Loucy (cell line): Measurements from ENCODE around the gene MEF2B.

Experiments used
- H2AFZ ChIP-seq: fragments of 200-600 bp; sonication (generic); 2 replicates; pipeline ENCODE4 v1.6.0; 2016; ENCODE audit warnings: antibody characterized with exemption, mild to moderate bottlenecking, low read length, moderate library complexity
- H3F3A ChIP-seq: fragments of 200-600 bp; 2 replicates; pipeline ENCODE4 v1.6.0; 2016; ENCODE audit warnings: antibody characterized with exemption, low read depth, mild to moderate bottlenecking
- H3K27me3 ChIP-seq: fragments of 200-600 bp; sonication (generic); 2 replicates; pipeline ENCODE4 v1.6.1; 2014; ENCODE audit warnings: low read length, mild to moderate bottlenecking; ENCODE audit not compliant: insufficient read depth, poor library complexity, severe bottlenecking
- H3K36me3 ChIP-seq: fragments of 200-600 bp; sonication (generic); 2 replicates; pipeline ENCODE4 v1.6.1; 2016; ENCODE audit warnings: low read length; ENCODE audit not compliant: insufficient read depth
- H3K4me1 ChIP-seq: fragments of 200-600 bp; sonication (generic); 2 replicates; pipeline ENCODE4 v1.5.1; 2014; ENCODE audit warnings: low read length, mild to moderate bottlenecking; ENCODE audit not compliant: insufficient read depth, poor library complexity, severe bottlenecking
- H3K4me2 ChIP-seq: fragments of 200-600 bp; sonication (generic); 2 replicates; pipeline ENCODE4 v1.6.0; 2014; ENCODE audit warnings: antibody characterized with exemption, low read length, low read depth, mild to moderate bottlenecking; ENCODE audit not compliant: poor library complexity, severe bottlenecking
- H3K4me3 ChIP-seq: fragments of 200-600 bp; sonication (generic); 2 replicates; pipeline ENCODE4 v1.5.1; 2014; ENCODE audit warnings: low read length, mild to moderate bottlenecking, mixed read lengths; ENCODE audit not compliant: poor library complexity, severe bottlenecking
- H3K79me2 ChIP-seq: fragments of 200-600 bp; sonication (generic); 2 replicates; pipeline ENCODE4 v1.6.1; 2014; ENCODE audit warnings: low read length; ENCODE audit not compliant: insufficient read depth
- H3K9ac ChIP-seq: fragments of 200-600 bp; sonication (generic); 2 replicates; pipeline ENCODE4 v1.6.0; 2014; ENCODE audit warnings: mild to moderate bottlenecking, low read depth, low read length, moderate library complexity; ENCODE audit not compliant: poor library complexity, severe bottlenecking
- H3K9me2 ChIP-seq: fragments of 200-600 bp; sonication (generic); replicated peaks from 2 replicates; pipeline ENCODE4 v1.6.1; 2016; ENCODE audit warnings: low read depth, low read length, mixed read lengths
- H3K9me3 ChIP-seq: fragments of 200-600 bp; sonication (generic); 2 replicates; pipeline ENCODE4 v1.6.1; 2014; ENCODE audit warnings: mild to moderate bottlenecking, antibody characterized with exemption, low read length, low read depth; ENCODE audit not compliant: insufficient read depth
- H4K20me1 ChIP-seq: fragments of 200-600 bp; sonication (generic); 2 replicates; pipeline ENCODE4 v1.6.0; 2014; ENCODE audit warnings: antibody characterized with exemption, low read length, mild to moderate bottlenecking; ENCODE audit not compliant: insufficient read depth, poor library complexity, severe bottlenecking
- CTCF ChIP-seq: fragments of 200-600 bp; sonication (generic); conservative IDR thresholded peaks from 2 replicates; pipeline ENCODE4 v1.5.1; 2014; ENCODE audit warnings: mild to moderate bottlenecking, antibody characterized with exemption, low read length
- EZH2phosphoT487 ChIP-seq: fragments of 200-600 bp; IDR thresholded peaks from 2 replicates; pipeline ENCODE4 v1.6.1; 2018; ENCODE audit warnings: antibody characterized with exemption, mild to moderate bottlenecking, moderate library complexity, borderline replicate concordance

Gene MEF2B

GRCh38 chr19:19201697-19202630 is 31.9 kb upstream of the MEF2B start:
- Histone ChIP-seq H3F3A (no peaks in the 10 kb centered on the region), H3K9ac (peak overlapping the region; percentile 84), H3K4me2 (peak overlapping the region; percentile 92), H3K36me3 (peaks cover 13% of the 10 kb centered on the region; the same call in 1 of the 2 replicates), H3K4me1 (peaks cover 6% of the 10 kb centered on the region), H3K9me3 (no peaks in the 10 kb centered on the region), H4K20me1 (no peaks in the 10 kb centered on the region), H3K79me2 (peaks cover 22% of the 10 kb centered on the region), H2AFZ (no peak overlapping the region), H3K9me2 (no peaks in the 10 kb centered on the region), H3K4me3 (peak overlapping the region; percentile 83), H3K27me3 (no peaks in the 10 kb centered on the region)
- TF ChIP-seq EZH2phosphoT487: no peak
- TF ChIP-seq CTCF: no peak

- Histone ChIP-seq H3K79me2 (peaks cover 61% of the 10 kb centered on the region), H3K9me2 (no peaks in the 10 kb centered on the region), H3K4me2 (peak overlapping the region; percentile 61), H3K4me3 (peak overlapping the region; percentile 97), H3K36me3 (peaks cover 7% of the 10 kb centered on the region; the same call in 1 of the 2 replicates), H3K9me3 (no peaks in the 10 kb centered on the region), H3K9ac (peak overlapping the region; percentile 77), H3K27me3 (no peaks in the 10 kb centered on the region), H3F3A (no peaks in the 10 kb centered on the region), H4K20me1 (peaks cover 7% of the 10 kb centered on the region), H2AFZ (no peak overlapping the region), H3K4me1 (peaks cover 13% of the 10 kb centered on the region)
- TF ChIP-seq CTCF (no peak), EZH2phosphoT487 (no peak)
Measured at GRCh38 chr19:19193926-19194325, 23.9 kb upstream of the MEF2B start.

GRCh38 chr19:19192910-19193423 is 22.9 kb upstream of the MEF2B start:
- TF ChIP-seq EZH2phosphoT487 (no peak), CTCF (no peak)
- H3K4me1 ChIP-seq: peaks cover 13% of the 10 kb centered on the region
- peaks cover 7% of the 10 kb centered on the region for H4K20me1 ChIP-seq
- H3K4me3 ChIP-seq: peak overlapping the region; percentile 97
- H3K36me3 ChIP-seq: peaks cover 4% of the 10 kb centered on the region; the same call in 1 of the 2 replicates
- peak overlapping the region; percentile 61 for H3K4me2 ChIP-seq
- peak overlapping the region; percentile 77 for H2AFZ ChIP-seq
- peak overlapping the region; percentile 77 for H3K9ac ChIP-seq
- H3F3A ChIP-seq: no peaks in the 10 kb centered on the region
- no peaks in the 10 kb centered on the region for H3K27me3 ChIP-seq
- peaks cover 61% of the 10 kb centered on the region for H3K79me2 ChIP-seq
- H3K9me3 ChIP-seq: no peaks in the 10 kb centered on the region
- H3K9me2 ChIP-seq: no peaks in the 10 kb centered on the region
